Measurements from ENCODE around the gene FAM24A.
"Not testable (repeated sequence)": the region's sequence is repeated elsewhere in the genome, so short reads cannot be mapped to it uniquely, and the experiment has no call there.

FAM24A gene

GRCh38 chr10:122910310-122910709 lies at the start of gene FAM24A:
FAM24A (plus strand) TSS chr10:122910610; CDS start chr10:122911635, 1,025 bp downstream.
- DNase-seq (ENCODE audit: low read depth): no peak

GRCh38 chr10:122861711-122862161 lies 48.7 kb upstream of the FAM24A start:
- DNase-seq (ENCODE audit: low read depth): no peak

GRCh38 chr10:122863216-122864193 lies 46.9 kb upstream of the FAM24A start:
- no peak for DNase-seq (ENCODE audit: low read depth)

GRCh38 chr10:122864194-122864592 lies 46.2 kb upstream of the FAM24A start:
- no peak for DNase-seq (ENCODE audit: low read depth)

GRCh38 chr10:122864901-122865300 lies 45.5 kb upstream of the FAM24A start:
- DNase-seq (ENCODE audit: low read depth): no peak

- not testable (repeated sequence) for DNase-seq (ENCODE audit: low read depth)
Observed at GRCh38 chr10:122866757-122867482, 43.5 kb upstream of the FAM24A start.

- not testable (repeated sequence) for DNase-seq (ENCODE audit: low read depth)
Observed at GRCh38 chr10:122868768-122869167, 41.6 kb upstream of the FAM24A start.

GRCh38 chr10:122871947-122872346 lies 38.5 kb upstream of the FAM24A start:
- not testable (repeated sequence) for DNase-seq (ENCODE audit: low read depth)

GRCh38 chr10:122875843-122876466 lies 34.5 kb upstream of the FAM24A start:
- DNase-seq (ENCODE audit: low read depth): no peak

GRCh38 chr10:122876467-122876855 lies 33.9 kb upstream of the FAM24A start:
- no peak for DNase-seq (ENCODE audit: low read depth)

GRCh38 chr10:122877264-122877663 lies 33.1 kb upstream of the FAM24A start:
- DNase-seq (ENCODE audit: low read depth): no peak

GRCh38 chr10:122878799-122879338 lies 31.5 kb upstream of the FAM24A start:
- no peak for DNase-seq (ENCODE audit: low read depth)

GRCh38 chr10:122879339-122880273 lies 30.8 kb upstream of the FAM24A start, which contains the start of gene FAM24B:
FAM24B (minus strand) TSS chr10:122879581; CDS start chr10:122850515, 29,066 bp downstream.
- DNase-seq (ENCODE audit: low read depth): peak; percentile 94

GRCh38 chr10:122882766-122883165 lies 27.6 kb upstream of the FAM24A start:
- DNase-seq (ENCODE audit: low read depth): no peak

GRCh38 chr10:122884166-122884565 lies 26.2 kb upstream of the FAM24A start:
- no peak for DNase-seq (ENCODE audit: low read depth)

- DNase-seq (ENCODE audit: low read depth): no peak
Observed at GRCh38 chr10:122894261-122894944, 16.0 kb upstream of the FAM24A start.

GRCh38 chr10:122903861-122904260 lies 6.5 kb upstream of the FAM24A start:
- not testable (repeated sequence) for DNase-seq (ENCODE audit: low read depth)

GRCh38 chr10:122911889-122912484 lies 1.6 kb downstream of the FAM24A start:
- DNase-seq (ENCODE audit: low read depth): peak; percentile 27

GRCh38 chr10:122915700-122916099 lies 5.3 kb downstream of the FAM24A start:
- DNase-seq (ENCODE audit: low read depth): no peak

GRCh38 chr10:122930140-122930539 lies 19.7 kb downstream of the FAM24A start:
- no peak for DNase-seq (ENCODE audit: low read depth)
